ENCODE data around the gene MAMSTR. TPM values are rescaled to one million over a fixed set of nuclear protein-coding genes. Genes with fewer than 3 reads are reported as not detected.

Gene MAMSTR
- total RNA-seq, 1 donor from 2014 or later, result 3.4 TPM

DNA sequence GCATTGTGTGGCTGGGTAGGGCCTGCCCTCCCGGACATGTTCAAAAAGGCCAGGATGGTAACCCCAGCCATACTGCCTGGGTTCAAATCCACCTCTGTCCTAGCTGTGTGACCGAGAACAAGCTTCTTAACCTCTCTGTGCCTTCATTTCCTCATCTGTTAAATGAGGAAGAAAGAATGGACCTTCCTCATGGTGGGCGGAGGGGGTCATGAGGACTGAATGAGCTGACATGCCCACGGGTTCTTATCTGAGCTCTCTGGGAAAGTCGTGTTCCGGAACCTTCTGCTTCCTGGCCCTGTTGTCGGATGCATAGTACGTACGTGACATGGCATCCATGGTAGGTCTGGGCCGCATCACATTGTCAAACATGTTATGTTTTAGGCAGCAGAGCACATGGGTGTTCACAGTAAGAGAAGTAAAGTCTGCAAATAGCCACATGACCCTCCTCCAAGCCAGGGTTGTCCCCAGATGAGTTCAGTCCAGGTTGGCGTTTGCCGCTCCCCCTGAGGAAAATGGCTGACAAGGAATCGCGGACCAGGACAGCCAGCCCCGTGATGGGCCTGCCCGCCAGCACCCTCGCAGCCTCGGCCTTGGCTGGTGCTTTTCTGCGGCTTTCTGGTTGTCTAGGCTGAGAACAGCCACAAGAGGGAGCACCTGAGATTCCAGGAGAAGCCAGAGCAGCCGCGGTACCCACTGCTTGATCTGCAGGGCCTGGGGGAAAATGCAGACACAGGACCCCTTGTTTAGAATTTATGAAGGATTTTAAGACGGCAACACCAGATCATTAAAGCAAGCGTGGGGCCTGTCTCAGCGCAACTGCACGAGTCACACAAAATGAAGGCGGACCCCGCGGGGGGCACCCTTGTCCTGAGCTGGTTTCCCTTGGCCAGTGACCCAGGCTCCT lies 44.4 kb downstream of the MAMSTR start:
- Histone ChIP-seq H3K36me3 (no peaks in the 10 kb centered on the region), H3K4me3 (no peak overlapping the region), H3K9me3 (no peaks in the 10 kb centered on the region), H3K27ac (no peak overlapping the region), H3K4me1 (peaks cover 10% of the 10 kb centered on the region), H3K27me3 (no peaks in the 10 kb centered on the region)
- intact Hi-C loops (cut with DNase I), result loop anchor here (10.0 kb wide), 1 partner anchor 60 kb away; no protein-coding TSS in a partner anchor
- TF ChIP-seq POLR2A (IDR thresholded peaks at IDR 0.05) (no peak), POLR2AphosphoS5 (IDR thresholded peaks at IDR 0.05; ENCODE audit: insufficient read depth in 1 of 2, low read depth in 1 of 2) (peak; percentile 52 to 60)
- TF ChIP-seq, protein P1, sequence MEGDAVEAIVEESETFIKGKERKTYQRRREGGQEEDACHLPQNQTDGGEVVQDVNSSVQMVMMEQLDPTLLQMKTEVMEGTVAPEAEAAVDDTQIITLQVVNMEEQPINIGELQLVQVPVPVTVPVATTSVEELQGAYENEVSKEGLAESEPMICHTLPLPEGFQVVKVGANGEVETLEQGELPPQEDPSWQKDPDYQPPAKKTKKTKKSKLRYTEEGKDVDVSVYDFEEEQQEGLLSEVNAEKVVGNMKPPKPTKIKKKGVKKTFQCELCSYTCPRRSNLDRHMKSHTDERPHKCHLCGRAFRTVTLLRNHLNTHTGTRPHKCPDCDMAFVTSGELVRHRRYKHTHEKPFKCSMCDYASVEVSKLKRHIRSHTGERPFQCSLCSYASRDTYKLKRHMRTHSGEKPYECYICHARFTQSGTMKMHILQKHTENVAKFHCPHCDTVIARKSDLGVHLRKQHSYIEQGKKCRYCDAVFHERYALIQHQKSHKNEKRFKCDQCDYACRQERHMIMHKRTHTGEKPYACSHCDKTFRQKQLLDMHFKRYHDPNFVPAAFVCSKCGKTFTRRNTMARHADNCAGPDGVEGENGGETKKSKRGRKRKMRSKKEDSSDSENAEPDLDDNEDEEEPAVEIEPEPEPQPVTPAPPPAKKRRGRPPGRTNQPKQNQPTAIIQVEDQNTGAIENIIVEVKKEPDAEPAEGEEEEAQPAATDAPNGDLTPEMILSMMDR (IDR thresholded peaks at IDR 0.05), result peak; percentile 73 to 85 (median 76)
- no peak for DNase-seq (ENCODE audit: extremely low spot score in 2 of 2)

DNA sequence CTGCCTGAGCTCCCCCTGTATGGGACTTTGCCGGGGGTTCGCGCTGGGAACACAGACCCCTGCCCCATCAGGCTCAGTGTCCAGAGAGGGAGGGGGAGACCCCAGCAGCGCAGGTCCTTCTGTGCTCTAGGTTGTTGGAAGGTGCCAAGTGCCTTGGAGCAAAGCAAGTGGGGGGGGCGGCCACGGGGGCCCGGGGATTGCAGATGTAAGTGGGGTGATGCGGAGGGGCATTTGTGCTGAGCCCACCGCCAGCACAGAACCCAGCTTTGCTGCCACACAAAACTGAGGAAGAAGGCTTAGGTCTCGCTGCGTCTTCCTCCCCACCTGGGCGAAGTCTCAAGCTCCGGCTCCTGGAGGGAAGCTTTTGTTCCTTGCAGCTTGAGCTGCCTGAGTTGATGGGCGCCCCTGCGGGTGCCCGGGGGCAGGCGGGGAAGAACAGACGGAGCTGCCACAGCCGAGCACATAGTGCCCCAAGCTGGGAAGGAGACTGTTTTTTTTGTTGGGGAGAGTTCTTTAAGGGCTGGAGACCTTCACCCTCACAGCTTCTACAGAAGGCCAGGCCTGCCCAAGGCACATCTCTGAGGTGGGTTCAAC lies 45.2 kb downstream of the MAMSTR start:
- Histone ChIP-seq H3K4me1 (peaks cover 10% of the 10 kb centered on the region), H3K9me3 (no peaks in the 10 kb centered on the region), H3K27ac (no peak overlapping the region), H3K27me3 (no peaks in the 10 kb centered on the region), H3K4me3 (no peak overlapping the region), H3K36me3 (no peaks in the 10 kb centered on the region)
- no peak for DNase-seq (ENCODE audit: extremely low spot score in 2 of 2)
- intact Hi-C loops (cut with DNase I), result loop anchor here (10.0 kb wide), 1 partner anchor 60 kb away; no protein-coding TSS in a partner anchor
- TF ChIP-seq POLR2A (IDR thresholded peaks at IDR 0.05), result no peak
- TF ChIP-seq, protein P1 (IDR thresholded peaks at IDR 0.05), result no peak
- no peak for TF ChIP-seq POLR2AphosphoS5 (IDR thresholded peaks at IDR 0.05; ENCODE audit: insufficient read depth in 1 of 2, low read depth in 1 of 2)

DNA sequence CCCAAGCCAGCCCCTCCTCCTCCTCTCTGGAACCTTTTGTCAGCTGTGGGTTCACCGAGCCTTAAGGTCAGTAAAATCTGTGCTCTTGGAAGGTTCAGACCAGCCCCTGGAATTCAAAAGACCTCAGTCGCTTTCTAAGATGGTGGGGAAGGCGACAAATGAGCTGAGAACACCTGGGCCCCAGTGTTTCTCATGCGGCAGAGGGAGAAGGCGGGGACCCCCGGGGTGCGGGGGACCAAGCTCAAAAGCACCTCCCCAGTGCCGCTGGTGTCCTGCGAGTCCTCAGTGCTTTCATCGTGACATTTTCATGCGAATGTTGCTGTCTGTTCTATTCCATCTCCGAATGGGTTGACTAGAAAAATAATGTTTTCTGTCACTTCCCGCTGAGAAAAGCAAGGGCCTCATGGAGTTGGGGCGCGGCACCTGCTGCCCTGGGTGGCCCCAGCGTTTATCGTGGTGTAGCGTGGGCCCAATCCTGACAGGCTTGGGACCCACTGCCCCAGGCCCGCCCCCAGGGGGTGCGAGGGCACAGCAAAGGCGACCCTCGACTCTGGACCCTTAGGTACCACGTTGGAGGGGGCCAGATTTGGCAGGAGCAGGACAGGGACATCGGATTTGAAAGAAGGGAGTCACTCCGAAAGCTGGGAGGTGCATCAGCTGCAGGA lies 46.0 kb downstream of the MAMSTR start:
- TF ChIP-seq POLR2A (IDR thresholded peaks at IDR 0.05) (no peak), POLR2AphosphoS5 (IDR thresholded peaks at IDR 0.05; ENCODE audit: insufficient read depth in 1 of 2, low read depth in 1 of 2) (no peak)
- TF ChIP-seq, protein P1 (IDR thresholded peaks at IDR 0.05), result no peak
- no peaks in the 10 kb centered on the region for H3K27me3 ChIP-seq
- H3K9me3 ChIP-seq, result no peaks in the 10 kb centered on the region
- intact Hi-C loops (cut with DNase I), result loop anchor here (10.0 kb wide), 1 partner anchor 61 kb away; no protein-coding TSS in a partner anchor
- no peaks in the 10 kb centered on the region for H3K36me3 ChIP-seq
- DNase-seq (ENCODE audit: extremely low spot score in 2 of 2), result no peak
- H3K4me3 ChIP-seq, result no peak overlapping the region
- H3K4me1 ChIP-seq, result peaks cover 10% of the 10 kb centered on the region
- no peak overlapping the region for H3K27ac ChIP-seq

DNA sequence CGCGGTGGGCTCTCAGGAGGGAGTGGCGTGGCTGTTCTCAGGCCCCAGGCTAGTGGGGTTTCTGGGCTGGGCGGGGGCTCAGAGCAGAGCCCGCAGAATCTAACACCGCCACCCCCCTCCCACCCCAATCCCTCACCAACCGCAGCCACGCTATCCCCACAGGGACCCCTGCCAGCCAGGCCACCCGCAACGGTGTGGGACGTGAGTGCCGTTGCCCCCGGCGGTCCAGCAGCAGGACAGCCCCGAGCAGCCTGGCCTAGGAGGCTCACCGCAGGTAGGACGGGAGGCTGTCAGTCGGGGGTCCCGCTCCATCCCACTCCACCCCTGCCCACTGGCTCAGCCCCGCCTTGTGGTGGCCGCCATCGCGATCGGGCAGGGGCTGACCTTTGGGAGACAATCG lies 46.5 kb downstream of the MAMSTR start, which contains the start of gene NTN5:
Gene NTN5 (minus strand): TSS at position 24 of the 400 bp plus-strand sequence. CDS start 2,031 bp downstream, outside the sequence.
- Histone ChIP-seq H3K27ac (no peak within 1 kb of the TSS), H3K27me3 (no peaks in the 10 kb centered on the region), H3K4me3 (no peak within 1 kb of the TSS), H3K36me3 (no peaks in the 10 kb centered on the region), H3K9me3 (no peaks in the 10 kb centered on the region), H3K4me1 (peaks cover 10% of the 10 kb centered on the region)
- no peak for TF ChIP-seq POLR2AphosphoS5 (IDR thresholded peaks at IDR 0.05; ENCODE audit: insufficient read depth in 1 of 2, low read depth in 1 of 2)
- TF ChIP-seq, protein P1 (IDR thresholded peaks at IDR 0.05), result no peak
- no peak for TF ChIP-seq POLR2A (IDR thresholded peaks at IDR 0.05)
- DNase-seq (ENCODE audit: extremely low spot score in 2 of 2), result no peak
- intact Hi-C loops (cut with DNase I), result loop anchor here (10.0 kb wide), 1 partner anchor 62 kb away; no protein-coding TSS in a partner anchor
